Right lobe of liver (tissue), 4 donors: ENCODE results near the gene RNF5.

ENCODE experiments used
- CTCF ChIP-seq, 4 donors: fragments of 200-600 bp in 3 of 4; fragments of 450-650 bp in 1 of 4; IDR thresholded peaks; one replicate each; pipeline versions ENCODE4 v1.5.1 to v1.8.0; 2016 to 2022; ENCODE audit warnings: antibody characterized with exemption in 4 of 4, mild to moderate bottlenecking in 2 of 4
- POLR2A ChIP-seq: fragments of 450-650 bp; IDR thresholded peaks from one replicate; pipeline ENCODE4 v1.6.1; 2017; ENCODE audit warnings: antibody characterized with exemption, mild to moderate bottlenecking
- donor health status: DM: no; HTN: no; CAD: no.
- donor health status: DM: no; HTN: no; CAD: no.
- donor health status: DM: no; HTN: yes; CAD: no.

DNA sequence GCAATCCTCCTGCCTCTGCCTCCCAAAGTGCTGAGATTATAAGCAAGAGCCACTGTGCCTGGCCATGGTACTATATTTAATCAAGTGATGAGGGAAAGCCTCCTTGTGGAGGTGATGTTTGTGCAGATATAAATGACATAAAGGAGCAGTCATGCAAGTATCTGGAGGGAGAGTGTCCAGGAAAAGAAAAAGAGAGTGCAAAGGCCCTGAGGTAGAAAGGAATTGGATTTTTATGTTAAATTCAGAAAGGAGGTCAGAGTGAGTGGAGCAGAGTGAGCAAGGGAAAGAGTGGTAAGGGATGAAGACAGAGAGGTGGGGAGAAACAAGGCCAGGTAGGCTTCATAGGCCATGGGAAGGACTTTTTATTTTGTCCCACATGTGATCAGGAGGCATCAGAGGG lies 40.8 kb upstream of the RNF5 start:
- TF ChIP-seq POLR2A (no peak), CTCF (IDR thresholded peaks at IDR 0.05) (no peak)
